Neural cell (in vitro differentiated cells): ENCODE measurements around the gene SPOCD1.

Experiments used
- CTCF ChIP-seq: fragments of 450-650 bp; IDR thresholded peaks from 2 replicates; pipeline ENCODE4 v1.5.1; 2014; ENCODE audit warnings: antibody characterized with exemption, mild to moderate bottlenecking, moderate library complexity; ENCODE audit not compliant: poor library complexity, severe bottlenecking
- EP300 ChIP-seq: fragments of 450-650 bp; conservative IDR thresholded peaks from 2 replicates; pipeline ENCODE4 v1.6.1; 2014; ENCODE audit warnings: antibody characterized with exemption, mild to moderate bottlenecking, moderate library complexity; ENCODE audit not compliant: poor library complexity, severe bottlenecking
- POLR2AphosphoS5 ChIP-seq: IDR thresholded peaks from 2 replicates; pipeline ENCODE4 v1.6.1; 2012
- REST ChIP-seq: IDR thresholded peaks from 2 replicates; pipeline ENCODE4 v1.6.1; 2012; ENCODE audit warnings: borderline replicate concordance
- SMC3 ChIP-seq: fragments of 450-650 bp; conservative IDR thresholded peaks from 2 replicates; pipeline ENCODE4 v1.6.1; 2014; ENCODE audit warnings: antibody characterized with exemption, mild to moderate bottlenecking, moderate library complexity; ENCODE audit not compliant: poor library complexity

GRCh38 chr1:31785947-31786290 lies 29.9 kb downstream of the SPOCD1 start:
- TF ChIP-seq POLR2AphosphoS5, result no peak
- TF ChIP-seq CTCF, result no peak
- TF ChIP-seq EP300, result no peak
- TF ChIP-seq SMC3, result no peak
- no peak for TF ChIP-seq REST
